ENCODE measurements around the gene PTPRM.

- TF ChIP-seq JUN (CRISPR knock-in tag; IDR thresholded peaks at IDR 0.05) (no peak), ATF1 (CRISPR knock-in tag; IDR thresholded peaks at IDR 0.05) (no peak), ESRRA (CRISPR knock-in tag; IDR thresholded peaks at IDR 0.05; ENCODE audit: borderline replicate concordance) (no peak), FOXP1 (CRISPR knock-in tag; IDR thresholded peaks at IDR 0.05; ENCODE audit: borderline replicate concordance) (no peak), KAT7 (CRISPR knock-in tag; IDR thresholded peaks at IDR 0.05; ENCODE audit: borderline replicate concordance) (no peak)
- TF ChIP-seq, protein P1, sequence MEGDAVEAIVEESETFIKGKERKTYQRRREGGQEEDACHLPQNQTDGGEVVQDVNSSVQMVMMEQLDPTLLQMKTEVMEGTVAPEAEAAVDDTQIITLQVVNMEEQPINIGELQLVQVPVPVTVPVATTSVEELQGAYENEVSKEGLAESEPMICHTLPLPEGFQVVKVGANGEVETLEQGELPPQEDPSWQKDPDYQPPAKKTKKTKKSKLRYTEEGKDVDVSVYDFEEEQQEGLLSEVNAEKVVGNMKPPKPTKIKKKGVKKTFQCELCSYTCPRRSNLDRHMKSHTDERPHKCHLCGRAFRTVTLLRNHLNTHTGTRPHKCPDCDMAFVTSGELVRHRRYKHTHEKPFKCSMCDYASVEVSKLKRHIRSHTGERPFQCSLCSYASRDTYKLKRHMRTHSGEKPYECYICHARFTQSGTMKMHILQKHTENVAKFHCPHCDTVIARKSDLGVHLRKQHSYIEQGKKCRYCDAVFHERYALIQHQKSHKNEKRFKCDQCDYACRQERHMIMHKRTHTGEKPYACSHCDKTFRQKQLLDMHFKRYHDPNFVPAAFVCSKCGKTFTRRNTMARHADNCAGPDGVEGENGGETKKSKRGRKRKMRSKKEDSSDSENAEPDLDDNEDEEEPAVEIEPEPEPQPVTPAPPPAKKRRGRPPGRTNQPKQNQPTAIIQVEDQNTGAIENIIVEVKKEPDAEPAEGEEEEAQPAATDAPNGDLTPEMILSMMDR (IDR thresholded peaks at IDR 0.05), result peak; percentile 85
- TF ChIP-seq, protein P2, sequence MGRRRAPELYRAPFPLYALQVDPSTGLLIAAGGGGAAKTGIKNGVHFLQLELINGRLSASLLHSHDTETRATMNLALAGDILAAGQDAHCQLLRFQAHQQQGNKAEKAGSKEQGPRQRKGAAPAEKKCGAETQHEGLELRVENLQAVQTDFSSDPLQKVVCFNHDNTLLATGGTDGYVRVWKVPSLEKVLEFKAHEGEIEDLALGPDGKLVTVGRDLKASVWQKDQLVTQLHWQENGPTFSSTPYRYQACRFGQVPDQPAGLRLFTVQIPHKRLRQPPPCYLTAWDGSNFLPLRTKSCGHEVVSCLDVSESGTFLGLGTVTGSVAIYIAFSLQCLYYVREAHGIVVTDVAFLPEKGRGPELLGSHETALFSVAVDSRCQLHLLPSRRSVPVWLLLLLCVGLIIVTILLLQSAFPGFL (CRISPR knock-in tag; IDR thresholded peaks at IDR 0.05; ENCODE audit: borderline replicate concordance), result no peak
These were observed 882.9 kb downstream of the PTPRM start for GRCh38 chr18:8450013-8450412.
